Esophagus squamous epithelium (tissue), 4 donors: Measurements from ENCODE around the gene DISP3.

Experiments used
- CTCF ChIP-seq, 6 experiments: fragments of 450-650 bp in 4 of 6; fragments of 200-600 bp in 2 of 6; sonication (generic) in 2 of 6; IDR thresholded peaks; one replicate each; pipeline ENCODE4 v1.5.1; 2016 to 2019; ENCODE audit warnings: antibody characterized with exemption in 6 of 6, mild to moderate bottlenecking in 4 of 6, moderate library complexity in 4 of 6
- POLR2A ChIP-seq, 4 donors: fragments of 450-650 bp; IDR thresholded peaks; one replicate each; pipeline ENCODE4 v1.6.1; 2017; ENCODE audit warnings: antibody characterized with exemption in 4 of 4, mild to moderate bottlenecking in 4 of 4, moderate library complexity in 3 of 4

GRCh38 chr1:11564237-11564636 lies 85.3 kb downstream of the DISP3 start:
- TF ChIP-seq CTCF (IDR thresholded peaks at IDR 0.05) (no peak), POLR2A (IDR thresholded peaks at IDR 0.05) (no peak)
